Inferior parietal cortex (tissue), 1 donor: ENCODE results near the gene STPG1.
A peak's percentile ranks its signal among the peaks of the same experiment; 100 is the strongest.

Experiments
- DNase-seq: peaks from one replicate; pipeline ENCODE4 v3.0.0-alpha.2; 2016; ENCODE audit errors: extremely low spot score

Gene STPG1

DNA sequence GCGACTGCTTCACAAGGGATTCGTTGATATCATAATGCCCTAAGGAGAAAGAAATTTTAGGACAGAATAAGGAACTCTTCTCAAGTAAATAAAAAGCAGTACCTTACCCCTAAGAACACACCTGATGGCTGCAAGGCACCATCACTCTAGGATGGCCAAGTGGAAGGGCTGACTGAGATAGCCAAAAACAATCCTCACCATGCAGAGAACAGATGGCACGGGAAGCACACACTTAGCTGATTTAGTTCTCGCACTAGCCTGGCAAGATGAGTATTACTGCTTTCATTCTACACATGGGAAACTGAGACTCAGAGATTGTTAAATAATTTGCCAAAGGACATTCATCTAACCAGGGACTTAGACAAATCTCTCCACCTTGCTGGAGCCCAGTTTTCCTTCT lies 43.8 kb downstream of the STPG1 start:
- no peak for DNase-seq

DNA sequence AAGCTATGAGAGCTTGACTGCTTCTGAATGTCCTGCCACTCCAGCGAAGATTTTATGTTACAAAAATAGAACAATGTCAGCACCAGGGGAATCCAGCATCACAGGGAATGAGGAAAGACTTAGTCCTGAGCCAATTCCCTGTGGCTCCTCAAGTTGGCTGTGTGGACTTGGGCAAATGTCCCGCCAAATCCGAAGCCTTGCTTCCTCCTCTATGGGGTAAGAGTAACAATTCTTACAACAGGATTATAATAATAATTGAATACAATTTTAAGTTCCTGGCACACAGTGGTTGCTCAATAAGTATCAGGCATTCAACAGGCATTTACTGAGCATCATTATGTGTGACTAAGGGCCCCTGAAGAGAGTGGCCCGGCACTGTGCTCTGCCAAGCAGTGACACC lies 44.4 kb downstream of the STPG1 start:
- no peak for DNase-seq

DNA sequence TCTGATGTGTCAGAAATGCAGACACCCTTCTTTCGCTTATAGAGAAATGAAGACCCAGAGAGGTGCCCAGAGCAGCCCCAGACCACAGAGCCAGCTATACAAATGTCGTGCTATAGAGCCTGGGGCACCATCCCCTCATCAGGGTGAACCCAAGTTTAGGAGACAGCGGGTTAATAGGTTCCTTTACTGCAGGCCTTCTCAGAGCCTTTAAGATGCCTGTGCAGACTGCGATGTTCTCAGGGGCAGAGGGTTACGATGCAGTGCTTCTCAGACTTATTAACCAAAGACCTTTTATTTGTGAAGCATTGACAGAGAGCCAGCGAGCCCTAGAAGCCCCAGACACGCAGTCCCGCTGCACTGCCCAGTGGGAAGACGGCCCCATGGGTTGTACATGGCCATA lies 46.9 kb downstream of the STPG1 start:
- DNase-seq = no peak

DNA sequence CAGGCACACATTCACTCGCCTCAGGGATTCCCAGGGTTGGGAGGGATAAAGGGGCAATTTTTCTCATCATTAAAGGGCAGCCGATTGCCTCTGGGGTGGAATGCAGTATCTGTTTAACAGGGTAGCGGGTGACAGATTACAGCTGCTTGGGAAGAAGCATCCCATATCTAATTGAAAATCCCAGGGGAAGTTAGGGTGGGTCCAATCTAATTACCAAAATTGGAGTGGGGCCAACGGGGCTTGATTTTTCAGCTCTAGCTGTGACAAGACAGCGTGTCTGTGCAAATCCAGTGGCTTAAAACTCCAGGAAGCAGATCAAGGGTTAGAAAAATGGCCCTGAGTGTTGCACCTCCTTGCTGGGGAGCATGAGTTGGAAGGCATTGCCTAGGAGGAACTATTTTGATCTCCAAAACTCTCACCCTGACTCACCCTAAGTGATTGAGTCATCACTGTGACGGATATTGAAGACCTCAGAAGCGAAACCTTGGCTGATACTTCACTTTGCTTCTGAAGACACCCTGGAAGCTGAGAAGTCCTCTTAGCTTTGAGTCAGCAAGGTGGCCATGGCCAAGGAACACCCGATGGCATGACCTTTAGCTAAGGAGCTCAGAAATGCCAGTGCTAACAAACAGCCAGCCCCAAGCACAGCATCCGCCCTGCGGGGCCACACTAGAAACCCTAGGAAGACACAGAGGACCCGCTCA lies 48.5 kb downstream of the STPG1 start:
- peak; percentile 25 for DNase-seq

DNA sequence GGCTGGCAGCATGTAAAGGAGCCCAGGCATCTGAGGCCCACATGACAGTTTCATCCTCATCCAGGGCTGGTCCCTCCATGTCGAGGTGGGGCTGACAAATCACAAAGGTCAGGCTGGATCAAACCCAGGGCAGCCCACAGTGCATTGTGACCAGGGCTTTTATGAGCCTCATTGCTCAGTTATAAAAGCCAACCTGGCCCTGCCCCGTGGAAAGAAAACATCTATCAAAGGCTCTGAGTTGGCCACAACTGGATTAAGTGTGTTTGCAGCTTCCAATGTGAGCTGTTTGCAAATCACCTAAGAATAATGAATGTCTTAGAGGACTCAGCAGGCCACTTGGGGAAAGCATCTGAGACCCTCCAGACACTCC lies 49.0 kb downstream of the STPG1 start:
- DNase-seq = no peak

DNA sequence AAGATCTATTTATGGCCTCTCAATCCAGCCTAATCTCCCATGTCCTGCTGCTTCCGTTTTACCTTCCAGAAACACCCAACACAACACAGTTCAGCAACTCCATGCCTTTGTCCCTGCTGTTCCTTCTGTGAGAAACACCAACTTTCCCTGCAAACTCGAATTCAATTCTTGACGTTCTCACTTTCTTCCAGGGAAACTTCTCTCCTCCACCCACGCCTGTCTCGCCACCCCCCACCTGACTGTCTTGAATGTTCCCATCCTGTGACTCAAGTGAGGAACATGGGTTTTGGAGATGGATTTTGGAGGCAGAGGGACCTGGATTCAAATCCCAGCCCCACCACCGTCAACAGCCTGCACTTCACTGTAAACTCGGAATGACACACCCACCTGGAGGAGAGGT lies 49.6 kb downstream of the STPG1 start:
- DNase-seq = no peak

DNA sequence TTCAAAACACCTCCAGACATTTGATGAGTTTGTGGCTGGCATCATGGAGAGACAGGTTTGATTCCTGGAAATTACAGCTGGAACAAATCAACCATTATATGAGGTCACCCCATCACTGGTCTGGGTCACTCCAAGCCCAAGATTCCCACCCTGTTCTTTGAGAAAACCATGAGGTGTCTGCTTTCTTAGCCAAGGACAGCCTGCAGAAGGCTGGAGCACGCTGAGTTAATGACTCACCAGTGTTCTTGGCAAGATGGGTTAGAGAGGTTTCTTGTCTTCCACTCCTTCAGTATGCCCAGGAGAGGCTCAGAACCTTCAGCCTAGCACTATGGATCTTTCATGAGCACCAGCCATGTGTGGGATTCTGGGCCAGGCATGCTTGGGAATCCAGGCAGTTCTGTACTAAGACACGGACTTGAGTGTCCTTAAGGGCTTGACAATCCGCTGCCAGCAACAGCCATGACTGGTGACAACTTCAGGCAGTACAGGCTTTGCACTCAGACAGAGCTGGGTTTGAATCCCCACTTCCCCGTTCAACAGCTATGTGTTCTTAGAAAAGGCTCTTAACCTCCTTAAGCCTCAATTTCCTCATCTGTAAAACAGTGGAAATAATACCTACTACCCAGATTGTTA lies 50.5 kb downstream of the STPG1 start:
- peak; percentile 15 for DNase-seq

DNA sequence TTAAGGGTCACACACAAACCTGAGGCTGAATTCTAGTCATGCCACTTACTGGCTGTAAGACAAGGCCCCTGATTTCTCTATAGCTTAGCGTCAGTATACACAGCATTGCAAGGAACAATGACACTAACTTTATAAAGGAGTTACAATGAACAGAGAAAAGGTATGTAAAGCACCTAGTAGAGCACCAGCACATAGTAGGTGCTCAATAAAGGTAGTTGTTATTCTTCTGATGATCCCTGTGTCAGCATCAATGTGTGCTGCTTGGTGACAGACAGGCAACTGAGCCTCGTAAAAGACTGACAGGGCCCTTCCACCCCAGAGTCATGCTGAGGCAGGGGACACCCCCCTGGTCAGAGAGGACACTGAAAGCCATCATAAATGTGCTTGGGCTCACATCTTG lies 51.2 kb downstream of the STPG1 start:
- no peak for DNase-seq

DNA sequence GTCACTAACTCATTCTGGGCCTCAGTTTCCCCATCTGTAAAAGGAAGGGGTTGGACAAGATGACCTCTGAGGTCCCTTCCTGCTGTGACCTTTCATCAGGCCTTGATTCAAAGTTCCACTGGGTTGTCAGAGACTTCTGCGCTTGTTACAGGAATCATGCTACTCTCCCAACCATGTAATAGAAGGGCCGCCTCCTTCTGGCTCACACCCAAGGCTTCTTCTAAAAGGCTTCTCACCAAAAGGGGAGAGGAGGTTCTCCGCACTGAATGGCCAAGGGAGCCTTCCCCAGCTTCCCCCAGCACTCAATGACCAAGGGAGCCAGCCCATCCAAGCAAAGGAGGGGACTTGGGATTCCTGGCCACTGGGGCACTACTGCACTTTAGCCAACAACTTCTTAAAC lies 51.8 kb downstream of the STPG1 start:
- DNase-seq = no peak

DNA sequence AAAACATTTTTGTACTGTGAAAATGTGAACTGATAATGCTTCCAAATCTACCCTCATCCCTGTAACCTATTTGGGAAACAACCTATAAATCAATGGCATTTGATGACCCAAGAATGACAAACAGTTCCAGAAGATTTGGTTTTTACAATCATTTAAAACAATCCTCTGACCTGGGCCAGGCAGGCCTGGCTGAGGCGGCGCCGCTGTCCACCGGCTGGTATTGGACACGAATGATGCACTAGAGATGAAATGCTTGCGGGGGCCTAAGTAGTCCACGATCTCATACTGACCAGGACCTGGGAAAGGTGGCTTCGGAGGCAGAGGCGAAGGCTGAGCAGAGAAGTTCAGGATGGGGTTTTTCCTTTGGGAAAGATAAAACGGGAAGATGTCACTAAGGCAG lies 52.9 kb downstream of the STPG1 start:
- DNase-seq = no peak

DNA sequence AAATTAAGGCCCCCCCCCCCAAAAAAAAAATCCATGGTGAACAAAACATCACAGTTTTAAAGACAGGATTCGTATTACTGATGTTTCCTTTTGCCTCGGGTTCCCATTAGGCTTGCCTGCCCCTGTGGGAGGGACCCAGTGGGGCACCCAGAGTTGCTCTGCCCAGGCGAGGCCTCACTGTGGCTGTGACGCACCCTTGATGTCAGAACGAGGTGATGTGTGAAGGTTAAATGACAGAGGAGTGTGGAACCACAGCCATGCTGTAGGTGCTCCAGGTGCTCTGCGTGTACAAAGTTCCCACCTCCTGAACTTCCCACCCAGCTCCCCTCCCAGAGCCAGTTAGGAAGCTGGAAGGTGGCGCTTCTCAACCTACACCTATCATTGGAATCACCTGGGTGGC lies 56.5 kb downstream of the STPG1 start:
- DNase-seq = no peak

DNA sequence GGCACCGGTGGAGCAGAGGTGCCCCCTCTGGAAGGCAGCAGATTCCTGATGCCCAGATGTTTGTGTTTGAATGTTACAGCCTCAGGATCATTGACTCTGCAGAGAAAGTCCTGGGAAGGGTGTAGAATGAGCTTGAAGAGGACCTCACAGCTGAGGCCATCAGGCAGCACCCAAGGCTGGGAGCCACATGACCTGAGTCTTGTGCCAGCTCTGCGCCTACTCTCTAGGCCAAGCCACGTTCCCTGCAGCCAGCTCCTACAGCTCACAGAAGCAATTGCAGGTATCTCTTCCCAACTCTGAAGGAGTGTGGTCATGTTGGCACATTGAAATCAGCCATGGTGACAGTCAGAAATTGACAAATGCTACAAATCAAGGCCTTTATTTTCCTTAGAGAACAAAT lies 58.1 kb downstream of the STPG1 start:
- DNase-seq = no peak

DNA sequence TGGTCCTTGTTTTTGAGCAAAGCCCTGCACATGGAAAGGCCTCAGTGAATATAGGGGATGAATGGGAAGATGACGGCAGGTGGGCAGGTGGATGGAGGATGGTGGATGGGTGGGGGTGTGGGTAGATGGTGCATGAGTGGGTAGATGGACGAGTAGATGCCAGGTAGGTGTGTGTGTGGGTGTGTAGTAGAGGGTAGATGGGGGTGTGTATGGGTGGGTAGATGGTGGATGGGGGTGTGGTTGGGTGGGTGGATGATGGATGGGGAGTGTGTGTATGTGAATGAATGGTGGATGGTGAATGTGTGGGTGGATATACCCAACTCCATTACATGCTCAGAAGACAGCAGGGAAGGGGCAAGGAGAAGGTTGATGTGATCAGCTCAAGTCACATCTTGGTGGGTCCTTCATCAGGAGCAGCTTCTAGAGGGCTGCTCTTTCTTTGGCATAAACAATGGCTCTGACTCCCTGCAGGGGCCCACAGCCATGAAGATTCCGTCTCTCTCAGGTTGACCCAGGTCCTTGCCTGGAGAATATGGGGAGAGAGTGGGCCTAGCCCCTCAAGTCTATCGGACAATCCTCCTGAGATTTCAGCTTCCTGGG lies 60.2 kb downstream of the STPG1 start:
- no peak for DNase-seq

DNA sequence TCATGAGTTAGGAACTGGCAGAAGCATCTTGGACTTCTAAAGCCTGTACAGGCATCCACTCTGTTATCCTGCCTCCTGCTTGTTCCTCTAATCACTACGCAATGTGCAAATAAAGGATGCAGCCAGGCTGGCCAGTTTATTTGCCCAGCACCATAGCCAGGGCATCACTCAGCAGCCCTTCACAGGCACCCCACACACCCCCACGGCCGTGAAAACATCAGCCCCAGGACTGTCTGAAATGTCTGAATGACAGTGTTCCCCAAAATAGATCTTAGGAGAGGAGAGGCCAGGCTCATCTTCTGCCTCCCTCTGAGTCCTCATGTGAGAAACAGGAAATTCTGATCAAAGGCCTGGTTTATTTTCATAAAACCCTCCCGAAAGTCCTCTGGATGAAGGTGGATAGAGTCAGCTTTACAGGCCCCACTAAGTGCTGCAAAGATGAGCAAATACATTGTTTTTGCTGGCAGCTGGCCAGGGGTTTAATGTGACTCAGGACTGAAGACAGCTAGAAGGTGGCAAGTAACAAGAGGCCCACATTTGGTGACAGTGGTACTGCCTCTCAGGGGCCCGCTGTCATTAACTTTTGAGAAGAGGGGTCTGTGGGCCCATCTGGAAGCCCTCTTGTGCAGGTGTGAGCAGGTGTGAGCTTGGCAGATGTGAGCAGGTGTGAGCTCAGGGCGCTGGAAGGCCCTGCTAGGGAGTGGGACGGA lies 61.5 kb downstream of the STPG1 start:
- no peak for DNase-seq

DNA sequence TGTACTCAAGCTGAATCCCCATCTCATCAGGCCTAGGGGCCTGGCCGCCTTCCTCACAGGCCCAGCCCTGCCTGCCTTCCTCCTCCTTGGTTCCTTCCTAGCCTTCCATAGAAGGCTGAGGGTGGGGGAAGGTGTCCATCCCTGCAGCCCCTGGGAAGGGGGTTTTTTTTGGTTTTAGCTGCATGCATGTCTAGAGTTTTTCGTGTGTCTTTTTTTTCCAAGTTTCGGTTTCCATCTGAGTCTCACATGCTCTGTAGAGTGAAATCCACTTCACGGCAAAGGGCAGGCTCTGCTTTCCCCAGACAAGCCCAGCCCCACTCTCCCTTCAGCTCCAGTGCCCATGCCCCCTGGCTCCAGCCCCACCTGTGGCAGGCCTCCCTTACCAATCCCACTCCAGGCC lies 62.3 kb downstream of the STPG1 start:
- no peak for DNase-seq

DNA sequence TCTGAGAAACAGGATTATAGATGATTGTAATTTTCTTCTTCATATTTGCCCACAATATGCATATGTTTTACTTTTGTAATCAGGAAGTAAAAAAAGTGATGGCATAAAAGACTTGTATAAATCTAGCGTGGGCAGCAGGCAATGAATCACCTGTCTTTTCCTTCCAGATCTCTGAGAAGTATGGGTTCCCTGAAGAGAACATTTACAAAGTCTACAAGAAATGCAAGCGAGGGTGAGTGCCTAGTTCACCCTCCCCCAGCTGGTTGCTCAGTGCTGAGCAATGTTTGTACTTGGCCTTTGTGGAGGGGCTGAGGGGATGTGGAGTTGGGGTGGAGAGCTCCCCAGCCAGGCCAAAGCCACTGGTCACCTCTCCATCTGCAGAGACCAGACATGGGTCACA lies 63.7 kb downstream of the STPG1 start:
- peak; percentile 18 for DNase-seq

DNA sequence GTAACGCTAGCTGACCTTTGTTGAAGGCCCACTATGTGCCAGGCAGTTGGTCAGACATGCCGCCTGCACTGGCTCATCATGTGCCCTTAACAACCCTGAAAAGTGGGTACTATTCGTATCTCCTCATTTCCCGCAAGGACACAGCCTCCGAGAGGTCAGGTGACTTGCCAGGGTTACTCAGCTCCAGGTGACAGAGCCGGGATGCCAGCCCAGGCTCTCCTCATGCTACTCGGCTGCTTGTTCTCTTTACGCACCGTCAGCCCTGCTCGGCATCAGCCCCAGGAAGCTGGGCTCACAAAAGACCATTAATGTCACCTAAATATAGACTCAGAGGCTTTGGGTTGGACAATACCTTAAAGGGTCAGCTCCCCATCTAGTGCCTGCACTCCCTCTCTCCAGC lies 65.4 kb downstream of the STPG1 start:
- DNase-seq = no peak

DNA sequence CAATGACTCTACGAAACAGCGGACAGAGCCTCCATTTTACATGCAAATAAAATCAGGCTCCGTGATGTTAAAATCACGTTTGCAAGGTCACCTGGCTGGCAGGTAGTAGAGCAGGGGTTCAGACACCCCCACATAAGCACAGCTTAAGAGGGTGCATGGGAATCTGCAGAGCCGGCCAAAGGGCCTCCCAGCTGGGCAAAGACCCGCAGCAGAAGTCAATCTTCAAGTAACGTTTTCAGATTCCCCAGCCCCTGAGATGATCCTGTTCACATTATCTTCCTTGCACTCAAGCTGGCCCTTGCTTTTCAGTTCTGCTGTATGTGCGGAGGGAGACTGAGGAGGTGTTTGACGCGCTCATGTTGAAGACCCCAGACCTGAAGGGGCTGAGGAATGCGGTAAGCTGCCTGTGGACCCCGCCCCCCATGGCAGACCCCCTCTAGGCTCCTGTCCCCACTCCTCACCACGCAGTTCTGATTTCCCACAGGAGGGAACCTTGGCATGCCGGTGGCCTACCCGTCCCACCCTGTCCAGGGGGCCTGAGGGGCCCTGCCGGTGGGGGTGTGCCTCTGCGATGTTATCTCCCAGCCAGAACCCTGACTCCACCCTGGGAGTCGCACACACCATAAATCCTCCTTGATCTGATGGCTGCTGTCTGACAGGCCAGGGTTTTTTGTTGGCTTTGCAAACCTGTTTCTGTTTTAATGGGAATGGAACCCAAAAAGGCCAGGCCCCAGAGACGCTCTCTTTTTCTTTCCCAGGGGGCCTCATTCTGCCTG lies 66.2 kb downstream of the STPG1 start:
- DNase-seq = no peak

DNA sequence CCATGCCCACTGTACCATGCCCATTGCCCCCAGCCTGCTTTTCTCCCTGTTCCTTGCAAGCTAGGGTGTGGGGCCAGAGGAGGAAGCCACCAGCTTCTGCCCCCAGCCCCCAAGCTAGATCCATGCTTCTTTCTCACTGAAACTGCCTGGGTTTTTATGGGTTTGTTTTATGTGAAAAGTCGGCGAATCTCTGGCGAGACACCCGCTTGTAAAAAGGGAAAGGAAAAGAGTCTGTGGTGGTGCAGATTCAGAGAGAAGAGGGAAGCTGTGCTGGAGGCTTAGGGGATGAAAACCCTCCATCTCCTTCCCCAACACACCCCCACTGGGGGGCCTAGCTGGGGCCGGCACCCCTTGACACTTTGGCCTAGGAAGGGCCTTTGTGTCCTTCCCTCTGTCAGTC lies 68.2 kb downstream of the STPG1 start:
- DNase-seq = no peak

DNA sequence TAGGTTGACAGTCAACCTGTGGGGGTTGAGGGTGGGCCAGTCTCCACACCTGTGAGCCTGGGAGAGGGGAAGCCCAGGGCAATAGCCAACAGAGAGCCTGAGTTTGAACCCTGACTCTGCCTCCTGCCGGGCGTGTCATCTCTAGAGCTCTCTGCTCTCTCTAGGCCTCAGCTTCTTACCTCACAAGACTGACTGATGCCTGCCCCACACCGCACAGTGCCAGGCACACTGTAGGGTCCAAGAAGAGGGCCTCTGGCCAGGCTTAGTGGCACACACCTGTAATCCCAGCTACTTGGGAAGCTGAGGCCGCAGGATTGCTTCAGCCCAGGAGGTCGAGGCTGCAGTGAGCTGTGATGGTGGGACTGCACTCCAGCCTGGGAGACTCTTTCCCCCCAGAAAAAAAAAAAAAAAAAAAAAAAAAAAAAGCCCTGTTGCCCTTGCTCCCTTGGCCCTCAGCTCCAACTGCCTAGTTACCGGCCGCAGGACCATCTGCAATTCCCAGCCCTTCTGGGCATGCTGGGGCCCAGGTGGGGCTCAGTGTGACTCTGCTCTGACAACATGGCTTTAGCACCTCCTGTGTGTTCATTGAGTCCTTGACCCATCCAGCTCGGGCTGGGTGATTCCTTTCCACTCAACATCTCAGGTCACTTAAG lies 69.4 kb downstream of the STPG1 start:
- no peak for DNase-seq

DNA sequence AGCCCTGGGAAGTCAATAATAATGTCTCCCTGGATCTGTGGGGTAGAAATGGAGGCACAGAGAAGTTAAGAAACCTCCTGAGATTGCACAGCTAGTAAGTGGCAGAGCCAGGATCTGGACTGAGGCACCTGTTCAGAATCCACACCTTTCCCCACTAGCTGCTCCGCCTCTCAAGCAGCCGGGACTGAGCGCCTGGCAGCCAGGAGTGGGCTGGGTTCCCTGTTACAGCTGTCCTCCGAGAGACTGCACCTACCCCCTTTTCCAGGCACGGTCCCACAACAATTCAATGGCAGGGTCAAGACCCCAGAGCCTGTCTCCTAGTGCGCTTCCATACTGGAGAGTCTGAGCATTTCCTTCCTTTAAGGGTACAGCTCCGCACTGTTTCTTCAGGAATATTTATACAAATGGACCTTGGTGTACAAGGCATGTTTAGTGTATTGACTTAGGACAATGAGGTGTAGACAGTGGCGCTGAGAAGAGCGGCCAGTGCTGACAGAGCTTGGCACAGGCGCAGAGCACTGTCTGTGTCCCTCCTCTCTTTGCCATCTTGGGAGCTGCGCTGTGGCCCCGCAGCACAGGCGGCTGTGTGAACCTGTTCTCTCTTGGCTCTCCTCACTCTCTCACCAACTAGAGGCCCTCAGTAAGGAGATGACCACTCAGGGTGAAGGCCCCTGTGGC lies 70.0 kb downstream of the STPG1 start:
- no peak for DNase-seq
